GM23338 (cell line): Measurements from ENCODE around the gene CFAP299. TPM values are rescaled to one million over a fixed set of nuclear protein-coding genes. Genes with fewer than 3 reads are reported as not detected.

Experiments used
- ATAC-seq: fragments of 200-7000 bp; cut with Tn5 transposase; 3 replicates; pipeline ENCODE4 v1.9.1; 2020
- DNase-seq: peaks from one replicate; pipeline ENCODE4 v3.0.0-alpha.2; 2015; ENCODE audit warnings: low spot score
- H2AFZ ChIP-seq: fragments of 200-600 bp; sonication (generic); 2 replicates; pipeline ENCODE4 v1.8.0; 2016; ENCODE audit warnings: antibody characterized with exemption, mild to moderate bottlenecking, moderate library complexity
- H3F3A ChIP-seq: fragments of 200-600 bp; sonication (generic); replicated peaks from 2 replicates; pipeline ENCODE4 v1.8.0; 2017; ENCODE audit warnings: antibody characterized with exemption, mixed run types, low read depth
- H3K27ac ChIP-seq: fragments of 200-600 bp; sonication (generic); 2 replicates; pipeline ENCODE4 v1.6.1; 2016; ENCODE audit warnings: low read depth
- H3K27me3 ChIP-seq: fragments of 200-600 bp; sonication (generic); 2 replicates; pipeline ENCODE4 v1.8.0; 2016; ENCODE audit warnings: mild to moderate bottlenecking, mixed run types, moderate library complexity; ENCODE audit not compliant: insufficient read depth
- H3K36me3 ChIP-seq: fragments of 200-600 bp; sonication (generic); 2 replicates; pipeline ENCODE4 v1.8.0; 2016; ENCODE audit warnings: mild to moderate bottlenecking; ENCODE audit not compliant: insufficient read depth
- H3K4me1 ChIP-seq: fragments of 200-600 bp; sonication (generic); 2 replicates; pipeline ENCODE4 v1.8.0; 2016; ENCODE audit warnings: mild to moderate bottlenecking, moderate library complexity; ENCODE audit not compliant: insufficient read depth
- H3K4me2 ChIP-seq: fragments of 200-600 bp; sonication (generic); 2 replicates; pipeline ENCODE4 v1.7.1; 2017; ENCODE audit warnings: mixed run types
- H3K4me3 ChIP-seq: fragments of 200-600 bp; sonication (generic); 2 replicates; pipeline ENCODE4 v1.6.1; 2016; ENCODE audit warnings: mixed run types
- H3K79me2 ChIP-seq: fragments of 200-600 bp; sonication (generic); replicated peaks from 2 replicates; pipeline ENCODE4 v1.8.0; 2017; ENCODE audit warnings: mild to moderate bottlenecking; ENCODE audit not compliant: insufficient read depth
- H3K9me2 ChIP-seq: fragments of 200-600 bp; sonication (generic); 2 replicates; pipeline ENCODE4 v1.8.0; 2017; ENCODE audit not compliant: insufficient read depth
- H4K20me1 ChIP-seq: fragments of 200-600 bp; sonication (generic); replicated peaks from 2 replicates; pipeline ENCODE4 v1.8.0; 2017; ENCODE audit warnings: mild to moderate bottlenecking; ENCODE audit not compliant: insufficient read depth
- H3K27ac Mint-ChIP-seq: 2 replicates; pipeline ENCODE4 v1.8.0; 2020; ENCODE audit warnings: inconsistent platforms, mild to moderate bottlenecking, moderate library complexity, mixed read lengths
- H3K27me3 Mint-ChIP-seq: 3 replicates; pipeline ENCODE4 v1.8.0; 2022; ENCODE audit warnings: low read depth, mild to moderate bottlenecking, moderate library complexity, mixed read lengths, inconsistent platforms; ENCODE audit not compliant: insufficient read depth, poor library complexity
- H3K36me3 Mint-ChIP-seq: 3 replicates; pipeline ENCODE4 v1.8.0; 2021; ENCODE audit warnings: low read depth, mild to moderate bottlenecking, inconsistent platforms, moderate library complexity, mixed read lengths
- H3K4me1 Mint-ChIP-seq: 3 replicates; pipeline ENCODE4 v1.8.0; 2020; ENCODE audit warnings: mild to moderate bottlenecking, inconsistent platforms, mixed read lengths
- H3K4me3 Mint-ChIP-seq: 3 replicates; pipeline ENCODE4 v1.8.0; 2021; ENCODE audit warnings: moderate library complexity, mild to moderate bottlenecking, inconsistent platforms, mixed read lengths
- H3K9me3 Mint-ChIP-seq: 3 replicates; pipeline ENCODE4 v1.8.0; 2020; ENCODE audit warnings: moderate library complexity, mild to moderate bottlenecking, inconsistent platforms, mixed read lengths
- CREB1 ChIP-seq: fragments of 250-450 bp; sonication (Bioruptor Pico); IDR thresholded peaks from 2 replicates; pipeline ENCODE4 v1.5.0; 2020; ENCODE audit warnings: low read depth, mild to moderate bottlenecking, moderate library complexity
- CTCF ChIP-seq, 2 experiments: fragments of 200-600 bp in 1 of 2; sonication (generic) in 1 of 2; conservative IDR thresholded peaks; 2 replicates each; pipeline versions ENCODE4 v1.5.1 to v1.6.1; 2016 to 2017; ENCODE audit warnings: antibody characterized with exemption in 2 of 2, low read depth in 2 of 2, mild to moderate bottlenecking in 2 of 2, moderate library complexity in 1 of 2
- EZH2phosphoT487 ChIP-seq: fragments of 200-600 bp; sonication (generic); IDR thresholded peaks from one replicate; pipeline ENCODE4 v1.8.1; 2018; ENCODE audit warnings: antibody characterized with exemption; ENCODE audit not compliant: unreplicated experiment
- JUNB ChIP-seq: IDR thresholded peaks from one replicate; pipeline ENCODE4 v1.6.1; 2016; ENCODE audit warnings: antibody characterized with exemption; ENCODE audit not compliant: unreplicated experiment
- NANOG ChIP-seq: IDR thresholded peaks from 2 replicates; pipeline ENCODE4 v1.6.1; 2016; ENCODE audit warnings: antibody characterized with exemption, borderline replicate concordance
- POLR2AphosphoS5 ChIP-seq: IDR thresholded peaks from 2 replicates; pipeline ENCODE4 v1.6.1; 2016; ENCODE audit warnings: antibody characterized with exemption, low read depth
- STAT1 ChIP-seq: IDR thresholded peaks from one replicate; pipeline ENCODE4 v1.6.1; 2016; ENCODE audit warnings: antibody characterized with exemption; ENCODE audit not compliant: unreplicated experiment
- polyA plus RNA-seq: library from polyadenylated mRNA; unstranded; fragments of >200 nt; fragmentation: Nextera tagmentation; extraction: Ambion mirVana; gene quantifications from 2 replicates; pipeline ENCODE4 v1.2.1, GENCODE V29; 2016
- total RNA-seq: library from RNA; depleted of rRNA; stranded (reverse); fragments of >200 nt; shearing (Covaris generic); gene quantifications from 2 replicates; pipeline ENCODE4 v1.2.3, GENCODE V29; 2014

Gene CFAP299
- total and polyA plus RNA-seq, 2 experiments from 2014 or later: not detected

DNA sequence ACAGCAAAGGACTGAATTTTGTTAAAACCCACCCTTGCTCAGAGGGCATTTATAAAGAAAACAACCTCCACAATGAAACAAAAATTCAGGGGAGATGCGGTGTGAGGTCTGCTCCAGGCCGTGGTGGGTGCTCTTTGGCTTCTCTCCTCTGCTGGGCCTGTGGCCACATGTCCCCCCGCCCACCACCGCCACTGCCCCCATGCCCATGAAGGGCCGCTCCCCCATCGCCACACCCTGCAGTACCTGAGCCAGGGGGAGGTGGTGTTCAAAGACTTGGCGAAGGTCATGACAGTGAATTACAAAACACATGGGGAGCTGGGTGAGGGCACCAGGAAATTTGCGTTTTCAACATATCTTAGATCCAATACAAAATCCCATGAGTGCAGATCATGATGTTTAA, 14.2 kb upstream of the CFAP299 start (continued):
- no peak for TF ChIP-seq CTCF (conservative IDR thresholded peaks at IDR 0.05; ENCODE audit: low read depth in 2 of 2)

DNA sequence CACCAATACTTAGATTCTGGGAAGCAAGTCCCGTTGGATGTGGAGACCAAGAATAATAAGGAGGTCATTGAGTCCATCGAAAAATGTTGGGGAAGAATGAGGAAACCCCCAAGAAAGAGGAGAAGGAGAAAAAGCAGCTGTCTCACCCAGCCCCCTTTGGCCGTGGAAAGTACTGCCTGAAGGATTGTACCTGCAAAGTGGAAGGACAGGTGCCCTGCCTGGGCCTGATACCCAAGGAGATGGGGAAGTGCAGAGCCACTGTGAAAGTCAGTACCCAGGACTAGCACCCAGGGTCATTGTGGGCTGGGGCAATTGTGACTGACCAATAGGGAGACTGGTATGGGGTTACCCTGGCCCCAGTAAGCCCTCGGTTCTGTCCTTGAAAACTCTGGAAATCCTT, 13.8 kb upstream of the CFAP299 start:
- TF ChIP-seq JUNB (no peak), EZH2phosphoT487 (no peak), CTCF (conservative IDR thresholded peaks at IDR 0.05; ENCODE audit: low read depth in 2 of 2) (0 out of 4 replicates have a peak, but pooled peaks of 1 of the 2 experiments have one; percentile 32), POLR2AphosphoS5 (no peak), NANOG (no peak), STAT1 (no peak)
- H3K27ac ChIP-seq: no peak overlapping the region
- H3K9me2 ChIP-seq: no peaks in the 10 kb centered on the region
- H3K4me2 ChIP-seq: no peak overlapping the region
- H3K4me3 ChIP-seq: no peak overlapping the region
- H3K27ac Mint-ChIP-seq: no peak overlapping the region
- no peaks in the 10 kb centered on the region for H3K79me2 ChIP-seq
- H3F3A ChIP-seq: no peaks in the 10 kb centered on the region
- peak overlapping the region; percentile 63; the same call in 1 of the 2 replicates for H2AFZ ChIP-seq
- no peaks in the 10 kb centered on the region for H3K4me1 ChIP-seq
- H4K20me1 ChIP-seq: no peaks in the 10 kb centered on the region
- H3K4me3 Mint-ChIP-seq: no peak overlapping the region
- no peaks in the 10 kb centered on the region for H3K36me3 ChIP-seq
- no peaks in the 10 kb centered on the region for H3K9me3 Mint-ChIP-seq
- H3K27me3 Mint-ChIP-seq: no peaks in the 10 kb centered on the region
- H3K4me1 Mint-ChIP-seq: no peaks in the 10 kb centered on the region
- H3K36me3 Mint-ChIP-seq: no peaks in the 10 kb centered on the region
- DNase-seq: peak; percentile 43
- no peaks in the 10 kb centered on the region for H3K27me3 ChIP-seq
- peak; percentile 79 for ATAC-seq

GRCh38 chr4:80322716-80323115, 12.8 kb upstream of the CFAP299 start:
- no peak overlapping the region for H3K4me3 ChIP-seq
- ATAC-seq (peak; percentile 45; the same call in 2 of the 3 replicates), DNase-seq (no peak)
- TF ChIP-seq CTCF (conservative IDR thresholded peaks at IDR 0.05; ENCODE audit: low read depth in 2 of 2) (peak in 1 of 2 experiments; percentile 48; a peak in 2 of 4 replicates), CREB1 (CRISPR knock-in tag) (no peak)
- no peaks in the 10 kb centered on the region for H3K4me1 ChIP-seq
- H3K4me2 ChIP-seq: no peak overlapping the region
- H3K9me3 Mint-ChIP-seq: no peaks in the 10 kb centered on the region
- H3K4me1 Mint-ChIP-seq: no peaks in the 10 kb centered on the region
- H3K27me3 Mint-ChIP-seq: no peaks in the 10 kb centered on the region
- no peaks in the 10 kb centered on the region for H3K9me2 ChIP-seq
- H3K36me3 ChIP-seq: no peaks in the 10 kb centered on the region
- no peak overlapping the region for H3K27ac ChIP-seq
- H4K20me1 ChIP-seq: no peaks in the 10 kb centered on the region
- no peak overlapping the region for H3K4me3 Mint-ChIP-seq
- no peak overlapping the region for H2AFZ ChIP-seq
- H3K36me3 Mint-ChIP-seq: no peaks in the 10 kb centered on the region
- no peaks in the 10 kb centered on the region for H3K79me2 ChIP-seq
- H3K27me3 ChIP-seq: no peaks in the 10 kb centered on the region
- H3K27ac Mint-ChIP-seq: no peak overlapping the region
- H3F3A ChIP-seq: no peaks in the 10 kb centered on the region
